ENCODE results near the gene C17orf75. TPM values are rescaled to one million over a fixed set of nuclear protein-coding genes. Genes with fewer than 3 reads are reported as not detected.
A peak's percentile ranks its signal among the peaks of the same experiment; 100 is the strongest.
"Not testable (repeated sequence)": the region's sequence is repeated elsewhere in the genome, so short reads cannot be mapped to it uniquely, and the experiment has no call there.

C17orf75 gene
- total and polyA plus RNA-seq, 8 donors: 6.3 to 17.5 (median 8.4) TPM

- TF ChIP-seq CTCF (IDR thresholded peaks at IDR 0.05): no peak
- H3K27ac ChIP-seq: no peak overlapping the region
- H3K4me3 ChIP-seq: no peak overlapping the region
- intact Hi-C loops (cut with DNase I): no loop called here
- no peak for FAIRE-seq
- no peaks in the 10 kb centered on the region for H3K27me3 ChIP-seq
- WGBS, 2 donors: 80 to 85% methylated on average over 8 of the region's 8 CpGs
- peaks cover 16 to 30% (median 19%) of the 10 kb centered on the region in 3 donors for H3K4me1 ChIP-seq
- ATAC-seq: no peak
- no peak for DNase-seq
- peaks cover 7 to 62% (median 22%) of the 10 kb centered on the region in 3 donors for H3K36me3 ChIP-seq
- H3K9me3 ChIP-seq: no peaks in the 10 kb centered on the region
These were observed 15.6 kb upstream of the C17orf75 start for GRCh38 chr17:32357615-32358014.

- ATAC-seq: no peak
- 94% methylated on average over 5 of the region's 5 CpGs for WGBS, 2 donors
- Histone ChIP-seq H3K27me3 (no peaks in the 10 kb centered on the region), H3K4me1 (peaks cover 19 to 39% (median 22%) of the 10 kb centered on the region in 3 donors), H3K9me3 (no peaks in the 10 kb centered on the region), H3K27ac (no peak overlapping the region), H3K4me3 (no peak overlapping the region), H3K36me3 (peaks cover 7 to 53% (median 22%) of the 10 kb centered on the region in 3 donors)
- FAIRE-seq: no peak
- intact Hi-C loops (cut with DNase I): no loop called here
- TF ChIP-seq CTCF (IDR thresholded peaks at IDR 0.05): no peak
- no peak for DNase-seq
These were observed 14.8 kb upstream of the C17orf75 start for GRCh38 chr17:32356750-32357149.

- no peak for TF ChIP-seq CTCF (IDR thresholded peaks at IDR 0.05)
- Histone ChIP-seq H3K36me3 (peaks cover 7 to 49% (median 22%) of the 10 kb centered on the region in 3 donors), H3K4me1 (peaks cover 19 to 43% (median 22%) of the 10 kb centered on the region in 3 donors), H3K27me3 (no peaks in the 10 kb centered on the region), H3K27ac (no peak overlapping the region), H3K9me3 (no peaks in the 10 kb centered on the region), H3K4me3 (no peak overlapping the region)
- DNase-seq: no peak
- FAIRE-seq: no peak
- intact Hi-C loops (cut with DNase I): no loop called here
- ATAC-seq: no peak
- 93 to 96% methylated on average over 3 of the region's 3 CpGs for WGBS, 2 donors
These were observed 14.4 kb upstream of the C17orf75 start for GRCh38 chr17:32356378-32356743.

- FAIRE-seq (no peak), DNase-seq (no peak), ATAC-seq (no peak)
- no peaks in the 10 kb centered on the region for H3K27me3 ChIP-seq
- H3K4me3 ChIP-seq: peak overlapping the region in 1 of 4 donors; percentile 4
- H3K36me3 ChIP-seq: peaks cover 7 to 44% (median 17%) of the 10 kb centered on the region in 3 donors
- peaks cover 19 to 43% (median 22%) of the 10 kb centered on the region in 3 donors for H3K4me1 ChIP-seq
- H3K27ac ChIP-seq: no peak overlapping the region
- no peaks in the 10 kb centered on the region for H3K9me3 ChIP-seq
- TF ChIP-seq CTCF (IDR thresholded peaks at IDR 0.05): no peak
- WGBS, 2 donors: 36 to 43% methylated on average over 6 of the region's 6 CpGs
- intact Hi-C loops (cut with DNase I): no loop called here
These were observed 13.8 kb upstream of the C17orf75 start for GRCh38 chr17:32355649-32356377.

GRCh38 chr17:32352734-32353133, 10.8 kb upstream of the C17orf75 start:
- WGBS, 2 donors: 90 to 97% methylated on average over 9 of the region's 9 CpGs
- H3K27ac ChIP-seq; intact Hi-C loops (cut with DNase I); H3K9me3 ChIP-seq; DNase-seq; H3K27me3 ChIP-seq; FAIRE-seq; ATAC-seq: not testable (repeated sequence)
- H3K4me3 ChIP-seq: peak overlapping the region in 3 of 4 donors; percentile 72 to 80 (median 73)
- peaks cover 0 to 13% (median 0%) of the 10 kb centered on the region in 3 donors for H3K36me3 ChIP-seq
- H3K4me1 ChIP-seq: peaks cover 19 to 50% (median 26%) of the 10 kb centered on the region in 3 donors

All from pancreas (tissue), 10 donors.